Liver (tissue), 5 donors: ENCODE data around the gene PXMP4. TPM values are rescaled to one million over a fixed set of nuclear protein-coding genes. Genes with fewer than 3 reads are reported as not detected.

Experiments
- CTCF ChIP-seq: fragments of 150-350 bp; IDR thresholded peaks from 2 replicates; pipeline ENCODE4 v1.5.1; 2017; ENCODE audit warnings: improper control_type of control experiment, low read depth, low read length; ENCODE audit not compliant: missing input control
- FOXA1 ChIP-seq: IDR thresholded peaks from 2 replicates; pipeline ENCODE4 v1.6.1; 2016; ENCODE audit warnings: antibody characterized with exemption
- HNF4A ChIP-seq, 2 donors: conservative IDR thresholded peaks; 2 replicates each; pipeline ENCODE4 v1.6.1; 2016; ENCODE audit warnings: antibody characterized with exemption in 2 of 2, mild to moderate bottlenecking in 2 of 2
- HNF4G ChIP-seq: IDR thresholded peaks from 2 replicates; pipeline ENCODE4 v1.6.1; 2016; ENCODE audit warnings: antibody characterized with exemption
- SP1 ChIP-seq: IDR thresholded peaks from 2 replicates; pipeline ENCODE4 v1.6.1; 2018; ENCODE audit warnings: antibody characterized with exemption, mild to moderate bottlenecking
- TAF1 ChIP-seq: conservative IDR thresholded peaks from 2 replicates; pipeline ENCODE4 v1.6.1; 2016; ENCODE audit warnings: antibody characterized with exemption, mild to moderate bottlenecking
- polyA plus RNA-seq, 2 donors: library from polyadenylated mRNA; stranded (reverse) in 1 of 2; unstranded in 1 of 2; fragments of 200-250 nt in 1 of 2; fragments of >200 nt in 1 of 2; fragmentation: Nextera tagmentation in 1 of 2; extraction: Ambion mirVana in 1 of 2; gene quantifications; one replicate each; pipeline versions ENCODE4 v1.2.1 to v1.2.3, GENCODE V29; 2013 to 2015
- total RNA-seq, 2 donors: library from RNA; depleted of rRNA; stranded (reverse); fragments of >200 nt; gene quantifications; one replicate each; pipeline ENCODE4 v1.2.3, GENCODE V29; 2014
- TF ChIP-seq, protein P1 (sequence below): IDR thresholded peaks from 2 replicates; pipeline ENCODE4 v1.6.1; 2016; ENCODE audit warnings: antibody characterized with exemption
- donor health status: healthy.
- donor health status: healthy.
- donor health status: healthy.

Gene PXMP4
- total and polyA plus RNA-seq, 4 donors, result 5.5 to 16.0 (median 9.3) TPM

GRCh38 chr20:33653218-33653899 lies 66.8 kb downstream of the PXMP4 start (continued):
- peak; percentile 74 for TF ChIP-seq CTCF
- no peak for TF ChIP-seq TAF1
- TF ChIP-seq, protein P1, sequence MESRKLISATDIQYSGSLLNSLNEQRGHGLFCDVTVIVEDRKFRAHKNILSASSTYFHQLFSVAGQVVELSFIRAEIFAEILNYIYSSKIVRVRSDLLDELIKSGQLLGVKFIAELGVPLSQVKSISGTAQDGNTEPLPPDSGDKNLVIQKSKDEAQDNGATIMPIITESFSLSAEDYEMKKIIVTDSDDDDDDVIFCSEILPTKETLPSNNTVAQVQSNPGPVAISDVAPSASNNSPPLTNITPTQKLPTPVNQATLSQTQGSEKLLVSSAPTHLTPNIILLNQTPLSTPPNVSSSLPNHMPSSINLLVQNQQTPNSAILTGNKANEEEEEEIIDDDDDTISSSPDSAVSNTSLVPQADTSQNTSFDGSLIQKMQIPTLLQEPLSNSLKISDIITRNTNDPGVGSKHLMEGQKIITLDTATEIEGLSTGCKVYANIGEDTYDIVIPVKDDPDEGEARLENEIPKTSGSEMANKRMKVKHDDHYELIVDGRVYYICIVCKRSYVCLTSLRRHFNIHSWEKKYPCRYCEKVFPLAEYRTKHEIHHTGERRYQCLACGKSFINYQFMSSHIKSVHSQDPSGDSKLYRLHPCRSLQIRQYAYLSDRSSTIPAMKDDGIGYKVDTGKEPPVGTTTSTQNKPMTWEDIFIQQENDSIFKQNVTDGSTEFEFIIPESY, result no peak
- TF ChIP-seq FOXA1, result no peak
- no peak for TF ChIP-seq HNF4G
- no peak for TF ChIP-seq SP1
- peak; percentile 14 to 21 for TF ChIP-seq HNF4A (conservative IDR thresholded peaks at IDR 0.05)

Other genes with a start within 250 kb of the PXMP4 start
- gene CBFA2T2, start 230.2 kb downstream of the PXMP4 start, total RNA-seq, result 1 to 10 TPM; 5.4 to 5.5 TPM
- gene CBFA2T2, start 230.2 kb downstream of the PXMP4 start, polyA plus RNA-seq, result 1 to 10 TPM; 2.0 to 5.2 TPM
- not detected for gene C20orf144, start 58.0 kb downstream of the PXMP4 start, total RNA-seq
- gene C20orf144, start 58.0 kb downstream of the PXMP4 start, polyA plus RNA-seq, result not detected
- gene ACTL10, start 53.4 kb downstream of the PXMP4 start, total RNA-seq, result under 1 TPM; 0.33 to 0.50 TPM
- under 1 TPM; 0.10 to 0.37 TPM for gene ACTL10, start 53.4 kb downstream of the PXMP4 start, polyA plus RNA-seq
- 10 to 100 TPM; 11.0 to 14.8 TPM for gene NECAB3, start 45.9 kb downstream of the PXMP4 start, total RNA-seq
- 10 to 100 TPM; 10.5 to 11.2 TPM for gene NECAB3, start 45.9 kb downstream of the PXMP4 start, polyA plus RNA-seq
- gene E2F1, start 33.9 kb downstream of the PXMP4 start, total RNA-seq, result 10 to 100 TPM in 1 of 2 donors, under 1 TPM in 1; 0.17 to 11.0 TPM
- 1 to 10 TPM in 1 of 2 donors, under 1 TPM in 1; 0.10 to 1.6 TPM for gene E2F1, start 33.9 kb downstream of the PXMP4 start, polyA plus RNA-seq
- gene ZNF341, start 11.7 kb upstream of the PXMP4 start, total RNA-seq, result under 1 TPM; 0.79 to 0.84 TPM
- gene ZNF341, start 11.7 kb upstream of the PXMP4 start, polyA plus RNA-seq, result 1 to 10 TPM in 1 of 2 donors, under 1 TPM in 1; 0.69 to 1.1 TPM
- 10 to 100 TPM; 16.4 to 18.0 TPM for gene CHMP4B, start 91.0 kb upstream of the PXMP4 start, total RNA-seq
- 10 to 100 TPM in 1 of 2 donors, 1 to 10 TPM in 1; 2.7 to 37.2 TPM for gene CHMP4B, start 91.0 kb upstream of the PXMP4 start, polyA plus RNA-seq